ENCODE results near the gene CACYBP.

DNA sequence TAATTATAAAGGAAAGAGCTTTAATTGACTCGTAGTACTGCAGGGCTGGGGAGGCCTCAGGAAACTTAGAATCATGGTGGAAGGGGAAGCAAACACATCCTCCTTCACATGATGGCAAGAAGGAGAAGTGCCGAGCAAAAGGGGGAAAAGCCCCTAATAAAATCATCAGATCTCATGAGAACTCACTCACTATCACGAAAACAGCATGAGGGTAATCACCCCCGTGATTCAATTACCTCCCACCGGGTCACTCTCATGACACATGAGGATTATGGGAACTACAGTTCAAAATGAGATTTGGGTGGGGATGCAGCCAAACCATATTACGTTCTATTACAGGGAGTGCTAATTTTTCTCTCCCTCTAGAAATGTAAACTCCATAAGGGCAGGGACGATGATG, 37.7 kb downstream of the CACYBP start:
- TF ChIP-seq POLR2A (IDR thresholded peaks at IDR 0.05; ENCODE audit: low read length) (no peak), GATA1 (IDR thresholded peaks at IDR 0.05; ENCODE audit: low read depth, low read length) (no peak)

Data from erythroblast (primary cell).